Vagina (tissue), 2 donors: ENCODE measurements around the gene GCDH. TPM values are rescaled to one million over a fixed set of nuclear protein-coding genes. Genes with fewer than 3 reads are reported as not detected.

Source experiments
- DNase-seq, 2 donors: peaks; one replicate each; pipeline ENCODE4 v3.0.0-alpha.2; 2017; ENCODE audit errors: extremely low spot score in 2 of 2
- H3K27ac ChIP-seq: fragments of 200-600 bp; sonication (generic); one replicate; pipeline ENCODE4 v1.5.1; 2019
- H3K27me3 ChIP-seq: fragments of 200-600 bp; sonication (generic); one replicate; pipeline ENCODE4 v1.5.1; 2019
- H3K36me3 ChIP-seq, 2 donors: fragments of 200-600 bp; sonication (generic); one replicate each; pipeline ENCODE4 v1.5.1; 2017 to 2019
- H3K4me1 ChIP-seq: fragments of 200-600 bp; sonication (generic); one replicate; pipeline ENCODE4 v1.5.1; 2019
- H3K4me3 ChIP-seq, 2 donors: fragments of 200-600 bp; sonication (generic); 1 replicate in 1 of 2; 2 replicates in 1 of 2; pipeline ENCODE4 v1.5.1; 2016 to 2019
- H3K9me3 ChIP-seq: fragments of 200-600 bp; sonication (generic); one replicate; pipeline ENCODE4 v1.5.1; 2019
- POLR2A ChIP-seq, 2 donors: fragments of 450-650 bp; IDR thresholded peaks; one replicate each; pipeline ENCODE4 v1.6.1; 2017; ENCODE audit warnings: antibody characterized with exemption in 2 of 2, mild to moderate bottlenecking in 2 of 2, moderate library complexity in 2 of 2
- POLR2AphosphoS5 ChIP-seq, 2 donors: sonication (generic); formaldehyde crosslinking; IDR thresholded peaks; one replicate each; pipeline ENCODE4 v1.9.0; 2017; ENCODE audit warnings: antibody characterized with exemption in 2 of 2, mild to moderate bottlenecking in 2 of 2, low read depth in 1 of 2; ENCODE audit not compliant: insufficient read depth in 1 of 2
- intact Hi-C: fragments of 100-400 bp; cut with DNase I; formaldehyde crosslinking; loops from one replicate; pipeline ENCODE4 v1.15.1; 2023
- total RNA-seq: library from RNA; depleted of rRNA; stranded (reverse); fragments of >200 nt; gene quantifications from one replicate; pipeline ENCODE4 v1.2.3, GENCODE V29; 2016
- TF ChIP-seq, protein P1 (sequence below), 3 experiments: fragments of 450-650 bp in 2 of 3; fragments of 200-600 bp in 1 of 3; sonication (generic) in 1 of 3; IDR thresholded peaks; one replicate each; pipeline ENCODE4 v1.5.1; 2017 to 2019; ENCODE audit warnings: antibody characterized with exemption in 3 of 3, mild to moderate bottlenecking in 2 of 3, moderate library complexity in 2 of 3

GCDH gene
- total RNA-seq, 1 donor from 2014 or later: 23.6 TPM

DNA sequence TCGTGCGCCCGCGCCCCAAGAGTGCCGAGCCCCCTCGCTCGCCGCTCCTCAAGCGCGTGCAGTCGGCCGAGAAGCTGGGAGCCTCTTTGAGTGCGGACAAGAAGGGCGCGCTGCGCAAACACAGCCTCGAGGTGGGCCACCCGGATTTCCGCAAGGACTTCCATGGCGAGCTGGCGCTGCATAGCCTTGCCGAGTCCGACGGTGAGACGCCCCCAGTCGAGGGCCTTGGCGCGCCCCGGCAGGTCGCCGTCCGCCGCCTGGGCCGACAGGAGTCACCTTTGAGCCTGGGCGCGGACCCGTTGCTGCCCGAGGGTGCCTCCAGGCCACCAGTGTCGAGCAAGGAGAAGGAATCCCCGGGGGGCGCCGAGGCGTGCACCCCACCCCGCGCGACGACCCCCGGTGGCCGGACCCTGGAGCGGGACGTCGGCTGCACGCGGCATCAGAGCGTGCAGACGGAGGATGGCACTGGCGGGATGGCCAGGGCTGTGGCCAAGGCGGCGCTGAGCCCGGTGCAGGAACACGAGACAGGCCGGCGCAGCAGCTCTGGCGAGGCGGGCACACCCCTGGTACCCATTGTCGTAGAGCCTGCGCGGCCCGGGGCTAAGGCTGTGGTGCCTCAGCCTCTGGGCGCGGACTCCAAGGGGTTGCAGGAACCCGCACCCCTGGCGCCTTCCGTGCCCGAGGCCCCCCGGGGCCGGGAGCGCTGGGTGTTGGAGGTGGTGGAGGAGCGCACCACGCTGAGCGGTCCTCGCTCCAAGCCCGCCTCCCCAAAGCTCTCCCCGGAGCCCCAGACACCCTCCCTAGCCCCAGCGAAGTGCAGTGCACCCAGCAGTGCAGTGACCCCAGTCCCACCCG is 16.8 kb upstream of the GCDH start:
- TF ChIP-seq POLR2AphosphoS5 (IDR thresholded peaks at IDR 0.05; ENCODE audit: insufficient read depth in 1 of 2, low read depth in 1 of 2): no peak
- TF ChIP-seq POLR2A (IDR thresholded peaks at IDR 0.05): no peak
- TF ChIP-seq, protein P1, sequence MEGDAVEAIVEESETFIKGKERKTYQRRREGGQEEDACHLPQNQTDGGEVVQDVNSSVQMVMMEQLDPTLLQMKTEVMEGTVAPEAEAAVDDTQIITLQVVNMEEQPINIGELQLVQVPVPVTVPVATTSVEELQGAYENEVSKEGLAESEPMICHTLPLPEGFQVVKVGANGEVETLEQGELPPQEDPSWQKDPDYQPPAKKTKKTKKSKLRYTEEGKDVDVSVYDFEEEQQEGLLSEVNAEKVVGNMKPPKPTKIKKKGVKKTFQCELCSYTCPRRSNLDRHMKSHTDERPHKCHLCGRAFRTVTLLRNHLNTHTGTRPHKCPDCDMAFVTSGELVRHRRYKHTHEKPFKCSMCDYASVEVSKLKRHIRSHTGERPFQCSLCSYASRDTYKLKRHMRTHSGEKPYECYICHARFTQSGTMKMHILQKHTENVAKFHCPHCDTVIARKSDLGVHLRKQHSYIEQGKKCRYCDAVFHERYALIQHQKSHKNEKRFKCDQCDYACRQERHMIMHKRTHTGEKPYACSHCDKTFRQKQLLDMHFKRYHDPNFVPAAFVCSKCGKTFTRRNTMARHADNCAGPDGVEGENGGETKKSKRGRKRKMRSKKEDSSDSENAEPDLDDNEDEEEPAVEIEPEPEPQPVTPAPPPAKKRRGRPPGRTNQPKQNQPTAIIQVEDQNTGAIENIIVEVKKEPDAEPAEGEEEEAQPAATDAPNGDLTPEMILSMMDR (IDR thresholded peaks at IDR 0.05): no peak
- DNase-seq: no peak
- Histone ChIP-seq H3K4me3 (peak overlapping the region in 1 of 2 donors; percentile 19), H3K27ac (no peak overlapping the region), H3K27me3 (no peaks in the 10 kb centered on the region), H3K4me1 (no peaks in the 10 kb centered on the region), H3K36me3 (peaks cover 0 to 29% of the 10 kb centered on the region in 2 donors), H3K9me3 (no peaks in the 10 kb centered on the region)
- intact Hi-C loops: no loop called here

- TF ChIP-seq POLR2A (IDR thresholded peaks at IDR 0.05): no peak
- TF ChIP-seq, protein P1 (IDR thresholded peaks at IDR 0.05): no peak
- TF ChIP-seq POLR2AphosphoS5 (IDR thresholded peaks at IDR 0.05; ENCODE audit: insufficient read depth in 1 of 2, low read depth in 1 of 2): no peak
- Histone ChIP-seq H3K4me1 (peaks cover under 1% of the 10 kb centered on the region), H3K27me3 (no peaks in the 10 kb centered on the region), H3K9me3 (no peaks in the 10 kb centered on the region), H3K4me3 (no peak overlapping the region), H3K36me3 (peaks cover 0 to 29% of the 10 kb centered on the region in 2 donors), H3K27ac (no peak overlapping the region)
- DNase-seq: no peak
- intact Hi-C loops: no loop called here
These were observed 15.9 kb upstream of the GCDH start for GRCh38 chr19:12875086-12875485.

- peaks cover 20% of the 10 kb centered on the region for H3K4me1 ChIP-seq
- peaks cover 0 to 27% of the 10 kb centered on the region in 2 donors for H3K36me3 ChIP-seq
- peak overlapping the region; percentile 86 for H3K27ac ChIP-seq
- peaks cover 8% of the 10 kb centered on the region for H3K9me3 ChIP-seq
- DNase-seq: no peak
- H3K4me3 ChIP-seq: peak overlapping the region; percentile 79
- intact Hi-C loops: no loop called here
- no peaks in the 10 kb centered on the region for H3K27me3 ChIP-seq
- TF ChIP-seq, protein P1 (IDR thresholded peaks at IDR 0.05): no peak
- TF ChIP-seq POLR2A (IDR thresholded peaks at IDR 0.05) (no peak), POLR2AphosphoS5 (IDR thresholded peaks at IDR 0.05; ENCODE audit: insufficient read depth in 1 of 2, low read depth in 1 of 2) (no peak)
These were observed 10.3 kb upstream of the GCDH start for GRCh38 chr19:12880551-12881171.

GRCh38 chr19:12881172-12881808 is 9.7 kb upstream of the GCDH start, which contains the start of gene DNASE2:
Gene DNASE2 (minus strand): TSS chr19:12881449. CDS start chr19:12881375, 74 bp downstream.
- Histone ChIP-seq H3K36me3 (peaks cover 0 to 24% of the 10 kb centered on the region in 2 donors), H3K27ac (peak within 1 kb of the TSS; percentile 86), H3K9me3 (peaks cover 8% of the 10 kb centered on the region), H3K4me1 (peaks cover 25% of the 10 kb centered on the region), H3K27me3 (no peaks in the 10 kb centered on the region), H3K4me3 (peak within 1 kb of the TSS; percentile 79)
- DNase-seq: peak in 1 of 2 donors; percentile 95
- intact Hi-C loops: no loop called here
- TF ChIP-seq, protein P1 (IDR thresholded peaks at IDR 0.05): no peak
- peak in 1 of 2 donors; percentile 62 for TF ChIP-seq POLR2A (IDR thresholded peaks at IDR 0.05)
- peak; percentile 92 to 93 for TF ChIP-seq POLR2AphosphoS5 (IDR thresholded peaks at IDR 0.05; ENCODE audit: insufficient read depth in 1 of 2, low read depth in 1 of 2)
